Airway epithelial cell (primary cell): Measurements from ENCODE around the gene MTM1. TPM values are rescaled to one million over a fixed set of nuclear protein-coding genes. Genes with fewer than 3 reads are reported as not detected.

Experiments used
- total RNA-seq: library from RNA; depleted of rRNA; stranded (reverse); fragments of >200 nt; gene quantifications from 2 replicates; pipeline ENCODE4 v1.2.3, GENCODE V29; 2015

Gene MTM1
- 8.6 and 10.5 TPM in 2 replicates for total RNA-seq

GRCh38 chrX:150568320-150569154 is at the start of gene MTM1:
Gene MTM1 (plus strand): TSS chrX:150568621. CDS start chrX:150592615, 23,994 bp downstream.

GRCh38 chrX:150692831-150693724 is 124.7 kb downstream of the MTM1 start, which contains the start of gene MTMR1:
Gene MTMR1 (plus strand): TSS chrX:150693396. CDS start chrX:150693531, 135 bp downstream.

Other genes starting within 250 kb of the MTM1 start
- gene MAMLD1, start 205.3 kb upstream of the MTM1 start, total RNA-seq, result 0.92 and 1.1 TPM in 2 replicates
- gene MTMR1, start 124.8 kb downstream of the MTM1 start, total RNA-seq, result 17.7 and 23.0 TPM in 2 replicates